Cerebellar cortex (tissue), 1 donor: ENCODE results near the gene HSF5.
"Not testable (repeated sequence)": the region's sequence is repeated elsewhere in the genome, so short reads cannot be mapped to it uniquely, and the experiment has no call there.

Source experiments
- DNase-seq: peaks from one replicate; pipeline ENCODE4 v3.0.0-alpha.2; 2015; ENCODE audit warnings: low spot score

The HSF5 gene

GRCh38 chr17:58516644-58517377, 28.6 kb upstream of the HSF5 start:
- no peak for DNase-seq

- DNase-seq, result no peak
These were observed 27.1 kb upstream of the HSF5 start for GRCh38 chr17:58515286-58515685.

GRCh38 chr17:58514770-58515157, 26.6 kb upstream of the HSF5 start:
- DNase-seq, result no peak

- DNase-seq, result peak; percentile 88
These were observed 26.0 kb upstream of the HSF5 start, which contains the start of gene MTMR4 for GRCh38 chr17:58513965-58514769. Gene MTMR4 (minus strand): TSS chr17:58514638. CDS start chr17:58514407, 231 bp downstream.

- no peak for DNase-seq
These were observed 25.2 kb upstream of the HSF5 start for GRCh38 chr17:58513267-58513964.

GRCh38 chr17:58510075-58510474, 21.9 kb upstream of the HSF5 start:
- DNase-seq, result no peak

GRCh38 chr17:58508341-58509067, 20.3 kb upstream of the HSF5 start:
- no peak for DNase-seq

GRCh38 chr17:58507123-58507634, 19.0 kb upstream of the HSF5 start:
- DNase-seq, result no peak

- no peak for DNase-seq
These were observed 18.3 kb upstream of the HSF5 start for GRCh38 chr17:58506354-58507080.

- DNase-seq, result no peak
These were observed 16.7 kb upstream of the HSF5 start for GRCh38 chr17:58504826-58505351.

- no peak for DNase-seq
These were observed 15.7 kb upstream of the HSF5 start for GRCh38 chr17:58503866-58504265.

- not testable (repeated sequence) for DNase-seq
These were observed 14.9 kb upstream of the HSF5 start for GRCh38 chr17:58503134-58503533.

- no peak for DNase-seq
These were observed 13.2 kb upstream of the HSF5 start for GRCh38 chr17:58501451-58501850.

- no peak for DNase-seq
These were observed 10.1 kb upstream of the HSF5 start for GRCh38 chr17:58498177-58498828.

- no peak for DNase-seq
These were observed 5.3 kb upstream of the HSF5 start for GRCh38 chr17:58493506-58493905.

GRCh38 chr17:58492238-58493121, 4.3 kb upstream of the HSF5 start:
- no peak for DNase-seq

- no peak for DNase-seq
These were observed 3.4 kb upstream of the HSF5 start for GRCh38 chr17:58491510-58492045.

- DNase-seq, result no peak
These were observed 251 bp upstream of the HSF5 start for GRCh38 chr17:58488428-58488890.

- DNase-seq, result no peak
These were observed 3.6 kb downstream of the HSF5 start for GRCh38 chr17:58484600-58484999.
